ENCODE measurements around the gene DRAP1. TPM values are rescaled to one million over a fixed set of nuclear protein-coding genes. Genes with fewer than 3 reads are reported as not detected.

The DRAP1 gene
- polyA plus RNA-seq, 2 of the 4 experiments (the other 2 are of a cell fraction) = 73.7 to 143 TPM

GRCh38 chr11:65872586-65873317 lies 46.5 kb upstream of the DRAP1 start, which contains the start of gene EFEMP2:
EFEMP2 (minus strand) TSS chr11:65872800; CDS start chr11:65872354, 446 bp downstream.
- ATAC-seq = no peak
- CTCF ChIA-PET = interaction anchor here (1.4 to 7.5 kb wide), 5 partner anchors 10 to 115 kb away, joined by 4 to 158 read pairs (median 12); partner anchors contain the start of genes CFL1, FIBP and MUS81
- no peak for TF ChIP-seq EHF (CRISPR knock-in tag; IDR thresholded peaks at IDR 0.05)
- TF ChIP-seq FOSL2 (IDR thresholded peaks at IDR 0.05) = no peak
- TF ChIP-seq FOSL2 (CRISPR knock-in tag; IDR thresholded peaks at IDR 0.05) = no peak
- FAIRE-seq = no peak
- H3K4me2 ChIP-seq = peak within 1 kb of the TSS; percentile 100
- peak within 1 kb of the TSS; percentile 82 to 84 for H3K27ac ChIP-seq
- H3K4me1 ChIP-seq = peaks cover 6% of the 10 kb centered on the region
- POLR2A ChIA-PET = interaction anchor here (0.6 to 2.0 kb wide), 5 partner anchors 13 to 161 kb away, joined by 3 to 10 read pairs (median 6); partner anchors contain the start of genes CCDC85B, KAT5 and MUS81
- H3K9me3 ChIP-seq = no peaks in the 10 kb centered on the region
- whole genome bisulfite sequencing (ENCODE audit: missing lambda C conversion rate) = 35% methylated on average over 13 of the region's 69 CpGs
- peak within 1 kb of the TSS; percentile 55 for H3K4me3 ChIP-seq
- no peak for DNase-seq (ENCODE audit: low read depth in 1 of 2, low spot score in 1 of 2)

DNA sequence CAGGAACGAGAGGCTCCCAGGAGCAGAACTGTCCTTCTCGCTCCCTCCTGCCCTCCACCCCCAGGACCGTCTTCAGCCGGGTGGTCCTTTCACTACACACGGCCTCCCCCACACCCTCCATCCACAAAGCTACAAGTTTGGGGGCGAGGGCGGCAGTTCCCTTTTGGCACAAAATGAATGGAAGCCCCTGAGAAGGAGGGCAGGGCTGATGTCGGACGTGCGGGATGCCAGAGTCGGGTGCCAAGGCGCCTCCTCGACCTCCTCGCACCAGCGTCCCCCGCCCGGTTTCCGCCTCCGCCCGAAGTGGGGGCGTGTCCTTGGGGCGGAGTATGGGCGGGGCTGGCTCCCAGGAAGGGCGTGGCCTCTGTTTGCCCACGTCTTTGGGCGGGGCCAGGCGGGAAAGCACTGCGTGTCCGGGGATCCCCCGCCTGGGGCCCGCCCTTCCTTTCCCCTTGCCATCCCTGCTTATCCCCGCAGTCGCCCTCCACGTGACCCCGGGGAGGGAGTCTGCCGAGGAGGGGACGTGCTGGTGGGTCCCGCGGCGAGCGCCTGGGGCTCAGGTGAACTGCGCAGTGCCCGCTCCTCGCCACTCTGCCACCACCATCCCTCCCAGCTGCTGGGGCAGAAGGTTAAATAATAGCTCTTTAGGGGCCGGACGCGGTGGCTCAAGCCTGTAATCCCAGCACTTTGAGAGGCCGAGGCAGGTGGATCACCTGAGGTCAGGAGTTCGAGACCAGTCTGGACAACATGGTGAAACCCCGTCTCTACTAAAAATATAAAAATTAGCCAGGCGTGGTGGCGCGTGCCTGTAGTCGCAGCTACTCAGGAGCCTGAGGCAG lies 45.7 kb upstream of the DRAP1 start:
- FAIRE-seq = no peak

GRCh38 chr11:65879617-65880016 lies 39.6 kb upstream of the DRAP1 start, which contains the start of gene CTSW:
CTSW (plus strand) TSS chr11:65879837; CDS start chr11:65879855, 18 bp downstream.
- ChIA-PET POLR2A (no interaction called here), CTCF (interaction anchor here (1.1 to 5.1 kb wide), 6 partner anchors 7 to 174 kb away, joined by 3 to 42 read pairs (median 5); partner anchors contain the start of genes CCDC85B, FIBP and MUS81)
- Histone ChIP-seq H3K4me2 (no peak within 1 kb of the TSS), H3K4me3 (no peak within 1 kb of the TSS), H3K27ac (no peak within 1 kb of the TSS), H3K4me1 (no peaks in the 10 kb centered on the region), H3K9me3 (no peaks in the 10 kb centered on the region)
- WGBS (ENCODE audit: missing lambda C conversion rate) = 88% methylated on average over 7 of the region's 7 CpGs
- no peak for TF ChIP-seq ZC3H11A (IDR thresholded peaks at IDR 0.05)
- no peak for TF ChIP-seq ZNF302 (CRISPR knock-in tag; IDR thresholded peaks at IDR 0.05)
- ATAC-seq (no peak), DNase-seq (ENCODE audit: low read depth in 1 of 2, low spot score in 1 of 2) (no peak), FAIRE-seq (no peak)

More for the DNA sequence above, 45.7 kb upstream of the DRAP1 start:
- DNase-seq (ENCODE audit: low read depth in 1 of 2, low spot score in 1 of 2) (peak; percentile 92 to 95), ATAC-seq (peak; percentile 60 to 79)
- ChIA-PET POLR2A (interaction anchor here (1.0 to 2.0 kb wide), 6 partner anchors 13 to 161 kb away, joined by 3 to 14 read pairs (median 4); partner anchors contain the start of genes CCDC85B, CFL1, FIBP and KAT5), CTCF (interaction anchor here (0.8 to 7.5 kb wide), 8 partner anchors 11 to 247 kb away, joined by 3 to 158 read pairs (median 4); partner anchors contain the start of genes FIBP and MUS81)
- H3K9me3 ChIP-seq = no peaks in the 10 kb centered on the region
- H3K27ac ChIP-seq = peak overlapping the region; percentile 82 to 84
- H3K4me1 ChIP-seq = peaks cover 6% of the 10 kb centered on the region
- H3K4me3 ChIP-seq = peak overlapping the region; percentile 55
- TF ChIP-seq, protein P1, sequence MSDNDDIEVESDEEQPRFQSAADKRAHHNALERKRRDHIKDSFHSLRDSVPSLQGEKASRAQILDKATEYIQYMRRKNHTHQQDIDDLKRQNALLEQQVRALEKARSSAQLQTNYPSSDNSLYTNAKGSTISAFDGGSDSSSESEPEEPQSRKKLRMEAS (IDR thresholded peaks at IDR 0.05) = peak; percentile 66; the same call in 1 of the 2 replicates
- peak; percentile 92 for TF ChIP-seq USF2 (IDR thresholded peaks at IDR 0.05)
- TF ChIP-seq POLR2A (IDR thresholded peaks at IDR 0.05; ENCODE audit: low read length) = peak; percentile 86
- peak; percentile 33; the same call in 1 of the 3 replicates for TF ChIP-seq BCL3 (IDR thresholded peaks at IDR 0.05)
- TF ChIP-seq RARB (CRISPR knock-in tag; IDR thresholded peaks at IDR 0.05) = 0 out of 2 replicates have a peak, but pooled peaks have one; percentile 49
- no peak for TF ChIP-seq EHMT2 (IDR thresholded peaks at IDR 0.05; ENCODE audit: low read depth)
- no peak for TF ChIP-seq JUNB (IDR thresholded peaks at IDR 0.05)
- peak; percentile 39; the same call in 1 of the 2 replicates for TF ChIP-seq PHF8 (IDR thresholded peaks at IDR 0.05; ENCODE audit: borderline replicate concordance, low read depth)
- TF ChIP-seq, protein P2, sequence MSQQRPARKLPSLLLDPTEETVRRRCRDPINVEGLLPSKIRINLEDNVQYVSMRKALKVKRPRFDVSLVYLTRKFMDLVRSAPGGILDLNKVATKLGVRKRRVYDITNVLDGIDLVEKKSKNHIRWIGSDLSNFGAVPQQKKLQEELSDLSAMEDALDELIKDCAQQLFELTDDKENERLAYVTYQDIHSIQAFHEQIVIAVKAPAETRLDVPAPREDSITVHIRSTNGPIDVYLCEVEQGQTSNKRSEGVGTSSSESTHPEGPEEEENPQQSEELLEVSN (IDR thresholded peaks at IDR 0.05; ENCODE audit: borderline replicate concordance, low read depth) = peak; percentile 64
- TF ChIP-seq BHLHE40 (IDR thresholded peaks at IDR 0.05; ENCODE audit: low read depth, low read length) = 0 out of 2 replicates have a peak, but pooled peaks have one; percentile 4
- peak in 1 of 2 experiments; percentile 51; a peak in 1 of 5 replicates for TF ChIP-seq JUN (IDR thresholded peaks at IDR 0.05)
- peak overlapping the region; percentile 100 for H3K4me2 ChIP-seq
- whole genome bisulfite sequencing (ENCODE audit: missing lambda C conversion rate) = 12% methylated on average over 36 of the region's 54 CpGs

All from A549 (cell line).